HG02588 (cell line): ENCODE measurements around the gene ADAM12.

Experiments used
- ATAC-seq: cut with Tn5 transposase; IDR thresholded peaks from one replicate; pipeline ENCODE4 v1.9.1; 2021; ENCODE audit warnings: mild to moderate bottlenecking, moderate library complexity; ENCODE audit not compliant: unreplicated experiment

Gene ADAM12

GRCh38 chr10:126321440-126321839 lies 66.8 kb downstream of the ADAM12 start:
- ATAC-seq = no peak

- ATAC-seq = no peak
Observed at GRCh38 chr10:126317751-126318150, 70.5 kb downstream of the ADAM12 start.

GRCh38 chr10:126315494-126316177 lies 72.6 kb downstream of the ADAM12 start:
- ATAC-seq = no peak

- ATAC-seq = no peak
Observed at GRCh38 chr10:126314863-126315493, 73.3 kb downstream of the ADAM12 start.

- no peak for ATAC-seq
Observed at GRCh38 chr10:126312167-126312566, 76.1 kb downstream of the ADAM12 start.

- ATAC-seq = no peak
Observed at GRCh38 chr10:126309228-126309883, 78.9 kb downstream of the ADAM12 start.

- no peak for ATAC-seq
Observed at GRCh38 chr10:126302826-126303665, 85.2 kb downstream of the ADAM12 start.

- ATAC-seq = no peak
Observed at GRCh38 chr10:126302476-126302756, 85.9 kb downstream of the ADAM12 start.

- no peak for ATAC-seq
Observed at GRCh38 chr10:126301701-126302475, 86.4 kb downstream of the ADAM12 start.

GRCh38 chr10:126294451-126294850 lies 93.8 kb downstream of the ADAM12 start:
- no peak for ATAC-seq

- ATAC-seq = no peak
Observed at GRCh38 chr10:126290232-126290631, 98.0 kb downstream of the ADAM12 start.

- no peak for ATAC-seq
Observed at GRCh38 chr10:126288547-126289493, 99.5 kb downstream of the ADAM12 start.

- ATAC-seq = no peak
Observed at GRCh38 chr10:126286256-126286780, 102.0 kb downstream of the ADAM12 start.

GRCh38 chr10:126283307-126283706 lies 105.0 kb downstream of the ADAM12 start:
- no peak for ATAC-seq

GRCh38 chr10:126278851-126279250 lies 109.4 kb downstream of the ADAM12 start:
- ATAC-seq = no peak

GRCh38 chr10:126277181-126277580 lies 111.1 kb downstream of the ADAM12 start:
- no peak for ATAC-seq

GRCh38 chr10:126272526-126272925 lies 115.8 kb downstream of the ADAM12 start:
- no peak for ATAC-seq

GRCh38 chr10:126270111-126270510 lies 118.2 kb downstream of the ADAM12 start:
- ATAC-seq = no peak
